GM23338 (cell line): Measurements from ENCODE around the gene ZNF514. TPM values are rescaled to one million over a fixed set of nuclear protein-coding genes. Genes with fewer than 3 reads are reported as not detected.

Experiments used
- ATAC-seq: fragments of 200-7000 bp; cut with Tn5 transposase; 3 replicates; pipeline ENCODE4 v1.9.1; 2020
- DNase-seq: peaks from one replicate; pipeline ENCODE4 v3.0.0-alpha.2; 2015; ENCODE audit warnings: low spot score
- H2AFZ ChIP-seq: fragments of 200-600 bp; sonication (generic); 2 replicates; pipeline ENCODE4 v1.8.0; 2016; ENCODE audit warnings: antibody characterized with exemption, mild to moderate bottlenecking, moderate library complexity
- H3F3A ChIP-seq: fragments of 200-600 bp; sonication (generic); replicated peaks from 2 replicates; pipeline ENCODE4 v1.8.0; 2017; ENCODE audit warnings: antibody characterized with exemption, mixed run types, low read depth
- H3K27ac ChIP-seq: fragments of 200-600 bp; sonication (generic); 2 replicates; pipeline ENCODE4 v1.6.1; 2016; ENCODE audit warnings: low read depth
- H3K27me3 ChIP-seq: fragments of 200-600 bp; sonication (generic); 2 replicates; pipeline ENCODE4 v1.8.0; 2016; ENCODE audit warnings: mild to moderate bottlenecking, mixed run types, moderate library complexity; ENCODE audit not compliant: insufficient read depth
- H3K36me3 ChIP-seq: fragments of 200-600 bp; sonication (generic); 2 replicates; pipeline ENCODE4 v1.8.0; 2016; ENCODE audit warnings: mild to moderate bottlenecking; ENCODE audit not compliant: insufficient read depth
- H3K4me1 ChIP-seq: fragments of 200-600 bp; sonication (generic); 2 replicates; pipeline ENCODE4 v1.8.0; 2016; ENCODE audit warnings: mild to moderate bottlenecking, moderate library complexity; ENCODE audit not compliant: insufficient read depth
- H3K4me2 ChIP-seq: fragments of 200-600 bp; sonication (generic); 2 replicates; pipeline ENCODE4 v1.7.1; 2017; ENCODE audit warnings: mixed run types
- H3K4me3 ChIP-seq: fragments of 200-600 bp; sonication (generic); 2 replicates; pipeline ENCODE4 v1.6.1; 2016; ENCODE audit warnings: mixed run types
- H3K79me2 ChIP-seq: fragments of 200-600 bp; sonication (generic); replicated peaks from 2 replicates; pipeline ENCODE4 v1.8.0; 2017; ENCODE audit warnings: mild to moderate bottlenecking; ENCODE audit not compliant: insufficient read depth
- H3K9me2 ChIP-seq: fragments of 200-600 bp; sonication (generic); 2 replicates; pipeline ENCODE4 v1.8.0; 2017; ENCODE audit not compliant: insufficient read depth
- H4K20me1 ChIP-seq: fragments of 200-600 bp; sonication (generic); replicated peaks from 2 replicates; pipeline ENCODE4 v1.8.0; 2017; ENCODE audit warnings: mild to moderate bottlenecking; ENCODE audit not compliant: insufficient read depth
- H3K27ac Mint-ChIP-seq: 2 replicates; pipeline ENCODE4 v1.8.0; 2020; ENCODE audit warnings: inconsistent platforms, mild to moderate bottlenecking, moderate library complexity, mixed read lengths
- H3K27me3 Mint-ChIP-seq: 3 replicates; pipeline ENCODE4 v1.8.0; 2022; ENCODE audit warnings: low read depth, mild to moderate bottlenecking, moderate library complexity, mixed read lengths, inconsistent platforms; ENCODE audit not compliant: insufficient read depth, poor library complexity
- H3K36me3 Mint-ChIP-seq: 3 replicates; pipeline ENCODE4 v1.8.0; 2021; ENCODE audit warnings: low read depth, mild to moderate bottlenecking, inconsistent platforms, moderate library complexity, mixed read lengths
- H3K4me1 Mint-ChIP-seq: 3 replicates; pipeline ENCODE4 v1.8.0; 2020; ENCODE audit warnings: mild to moderate bottlenecking, inconsistent platforms, mixed read lengths
- H3K4me3 Mint-ChIP-seq: 3 replicates; pipeline ENCODE4 v1.8.0; 2021; ENCODE audit warnings: moderate library complexity, mild to moderate bottlenecking, inconsistent platforms, mixed read lengths
- H3K9me3 Mint-ChIP-seq: 3 replicates; pipeline ENCODE4 v1.8.0; 2020; ENCODE audit warnings: moderate library complexity, mild to moderate bottlenecking, inconsistent platforms, mixed read lengths
- CREB1 ChIP-seq: fragments of 250-450 bp; sonication (Bioruptor Pico); IDR thresholded peaks from 2 replicates; pipeline ENCODE4 v1.5.0; 2020; ENCODE audit warnings: low read depth, mild to moderate bottlenecking, moderate library complexity
- CTCF ChIP-seq, 2 experiments: fragments of 200-600 bp in 1 of 2; sonication (generic) in 1 of 2; conservative IDR thresholded peaks; 2 replicates each; pipeline versions ENCODE4 v1.5.1 to v1.6.1; 2016 to 2017; ENCODE audit warnings: antibody characterized with exemption in 2 of 2, low read depth in 2 of 2, mild to moderate bottlenecking in 2 of 2, moderate library complexity in 1 of 2
- ETS1 ChIP-seq: IDR thresholded peaks from 2 replicates; pipeline ENCODE4 v1.6.1; 2016; ENCODE audit warnings: antibody characterized with exemption
- EZH2 ChIP-seq: fragments of 200-600 bp; sonication (generic); IDR thresholded peaks from one replicate; pipeline ENCODE4 v1.8.0; 2017; ENCODE audit warnings: antibody characterized with exemption, mild to moderate bottlenecking, low read depth; ENCODE audit not compliant: unreplicated experiment
- EZH2phosphoT487 ChIP-seq: fragments of 200-600 bp; sonication (generic); IDR thresholded peaks from one replicate; pipeline ENCODE4 v1.8.1; 2018; ENCODE audit warnings: antibody characterized with exemption; ENCODE audit not compliant: unreplicated experiment
- JUNB ChIP-seq: IDR thresholded peaks from one replicate; pipeline ENCODE4 v1.6.1; 2016; ENCODE audit warnings: antibody characterized with exemption; ENCODE audit not compliant: unreplicated experiment
- NANOG ChIP-seq: IDR thresholded peaks from 2 replicates; pipeline ENCODE4 v1.6.1; 2016; ENCODE audit warnings: antibody characterized with exemption, borderline replicate concordance
- POLR2AphosphoS5 ChIP-seq: IDR thresholded peaks from 2 replicates; pipeline ENCODE4 v1.6.1; 2016; ENCODE audit warnings: antibody characterized with exemption, low read depth
- STAT1 ChIP-seq: IDR thresholded peaks from one replicate; pipeline ENCODE4 v1.6.1; 2016; ENCODE audit warnings: antibody characterized with exemption; ENCODE audit not compliant: unreplicated experiment
- ZNF114 ChIP-seq: fragments of 250-450 bp; sonication (Bioruptor Pico); IDR thresholded peaks from 2 replicates; pipeline ENCODE4 v1.5.0; 2020; ENCODE audit warnings: mild to moderate bottlenecking, moderate library complexity
- ZNF331 ChIP-seq: fragments of 250-450 bp; sonication (Bioruptor Pico); IDR thresholded peaks from 2 replicates; pipeline ENCODE4 v1.5.0; 2020; ENCODE audit warnings: low read depth, mild to moderate bottlenecking, moderate library complexity
- ZNF462 ChIP-seq: fragments of 250-450 bp; sonication (Bioruptor Pico); IDR thresholded peaks from 2 replicates; pipeline ENCODE4 v1.5.0; 2020; ENCODE audit warnings: mild to moderate bottlenecking, moderate library complexity
- polyA plus RNA-seq: library from polyadenylated mRNA; unstranded; fragments of >200 nt; fragmentation: Nextera tagmentation; extraction: Ambion mirVana; gene quantifications from 2 replicates; pipeline ENCODE4 v1.2.1, GENCODE V29; 2016
- total RNA-seq: library from RNA; depleted of rRNA; stranded (reverse); fragments of >200 nt; shearing (Covaris generic); gene quantifications from 2 replicates; pipeline ENCODE4 v1.2.3, GENCODE V29; 2014

The ZNF514 gene
- total and polyA plus RNA-seq, 2 experiments from 2014 or later = 7.2 to 9.3 TPM

- no peaks in the 10 kb centered on the region for H3K27me3 ChIP-seq
- H3K27ac ChIP-seq = no peak overlapping the region
- DNase-seq = no peak
- H4K20me1 ChIP-seq = no peaks in the 10 kb centered on the region
- H3K27ac Mint-ChIP-seq = no peak overlapping the region
- H3K4me1 ChIP-seq = no peaks in the 10 kb centered on the region
- peaks cover 26% of the 10 kb centered on the region for H3K36me3 Mint-ChIP-seq
- H2AFZ ChIP-seq = no peak overlapping the region
- peaks cover 78% of the 10 kb centered on the region for H3K9me3 Mint-ChIP-seq
- no peak for TF ChIP-seq CREB1
- H3F3A ChIP-seq = no peaks in the 10 kb centered on the region
- H3K4me2 ChIP-seq = no peak overlapping the region
- no peak overlapping the region for H3K4me3 Mint-ChIP-seq
- no peak overlapping the region for H3K4me3 ChIP-seq
- H3K79me2 ChIP-seq = no peaks in the 10 kb centered on the region
- peaks cover 4% of the 10 kb centered on the region; the same call in 1 of the 2 replicates for H3K36me3 ChIP-seq
- H3K27me3 Mint-ChIP-seq = no peaks in the 10 kb centered on the region
- H3K9me2 ChIP-seq = no peaks in the 10 kb centered on the region
- H3K4me1 Mint-ChIP-seq = no peaks in the 10 kb centered on the region
- no peak for ATAC-seq
Measured at GRCh38 chr2:95138702-95139101, 20.9 kb downstream of the ZNF514 start.

GRCh38 chr2:95122197-95122551 is 37.5 kb downstream of the ZNF514 start:
- Mint-ChIP-seq H3K4me1 (peaks cover 18% of the 10 kb centered on the region), H3K4me3 (peak overlapping the region; percentile 91), H3K9me3 (no peaks in the 10 kb centered on the region), H3K27me3 (peaks cover 6% of the 10 kb centered on the region), H3K36me3 (peaks cover 4% of the 10 kb centered on the region), H3K27ac (peak overlapping the region; percentile 95)
- DNase-seq (no peak), ATAC-seq (no peak)
- Histone ChIP-seq H3K36me3 (no peaks in the 10 kb centered on the region; the same call in 1 of the 2 replicates), H3K27ac (no peak overlapping the region), H3K4me3 (peak overlapping the region; percentile 92), H3K27me3 (no peaks in the 10 kb centered on the region), H3K4me1 (peaks cover 22% of the 10 kb centered on the region), H2AFZ (peak overlapping the region; percentile 99), H4K20me1 (peaks cover 22% of the 10 kb centered on the region), H3K79me2 (peaks cover 38% of the 10 kb centered on the region), H3K9me2 (no peaks in the 10 kb centered on the region), H3F3A (no peaks in the 10 kb centered on the region), H3K4me2 (peak overlapping the region; percentile 86)
- no peak for TF ChIP-seq POLR2AphosphoS5
- TF ChIP-seq ZNF331 (CRISPR knock-in tag) = no peak
- no peak for TF ChIP-seq ZNF114 (CRISPR knock-in tag)
- TF ChIP-seq EZH2phosphoT487 = no peak
- TF ChIP-seq JUNB = no peak
- no peak for TF ChIP-seq ETS1
- TF ChIP-seq ZNF462 (CRISPR knock-in tag) = no peak
- TF ChIP-seq EZH2 = no peak
- no peak for TF ChIP-seq STAT1
- no peak for TF ChIP-seq CREB1
- no peak for TF ChIP-seq CTCF (conservative IDR thresholded peaks at IDR 0.05; ENCODE audit: low read depth in 2 of 2)
- TF ChIP-seq NANOG = no peak
